IMR-90 (cell line): ENCODE results near the gene ADGRD1. TPM values are rescaled to one million over a fixed set of nuclear protein-coding genes. Genes with fewer than 3 reads are reported as not detected.

Experiments used
- ATAC-seq: fragments of 200-7000 bp; cut with Tn5 transposase; 2 replicates; pipeline ENCODE4 v1.9.1; 2020; ENCODE audit warnings: low read depth, mild to moderate bottlenecking, moderate library complexity
- BruUV-seq: library from RNA; stranded (reverse); fragments of 400-500 nt; replicated peaks from 2 replicates; lab custom pipeline; 2021; lab: Mats Ljungman, UMichigan
- CTCF ChIA-PET: fragments of 300-600 bp; formaldehyde crosslinking; extraction: SDS; loops from one replicate; lab custom pipeline; 2021; ENCODE audit warnings: antibody characterized with exemption; lab: Yijun Ruan, JAX
- POLR2A ChIA-PET: fragments of 300-600 bp; sonication (Branson Sonifier 250); formaldehyde crosslinking; loops from one replicate; lab custom pipeline; 2022; ENCODE audit warnings: antibody characterized with exemption; ENCODE audit not compliant: unreplicated experiment; lab: Charles Lee
- DNase-seq: peaks from one replicate; pipeline ENCODE4 v3.0.0; 2013
- H2AFZ ChIP-seq: replicated peaks from 2 replicates; pipeline ENCODE3; 2013; ENCODE audit warnings: low read length, mild to moderate bottlenecking; ENCODE audit not compliant: poor library complexity
- H2AK5ac ChIP-seq: 2 replicates; pipeline ENCODE4 v1.6.1; 2013; ENCODE audit warnings: low read depth, low read length, inconsistent platforms
- H2AK9ac ChIP-seq: replicated peaks from 2 replicates; pipeline ENCODE3; 2013; ENCODE audit warnings: mild to moderate bottlenecking, low read depth, low read length, moderate library complexity; ENCODE audit not compliant: poor library complexity
- H2BK120ac ChIP-seq: 2 replicates; pipeline ENCODE4 v1.6.1; 2013; ENCODE audit warnings: low read depth, low read length, inconsistent platforms
- H2BK15ac ChIP-seq: 3 replicates; pipeline ENCODE4 v1.6.1; 2013; ENCODE audit warnings: low read depth, low read length, inconsistent platforms
- H2BK20ac ChIP-seq: 2 replicates; pipeline ENCODE4 v1.6.1; 2013; ENCODE audit warnings: low read depth, mild to moderate bottlenecking, inconsistent platforms, low read length, moderate library complexity
- H2BK5ac ChIP-seq: 2 replicates; pipeline ENCODE4 v1.6.1; 2013; ENCODE audit warnings: mild to moderate bottlenecking, low read depth, low read length, inconsistent platforms; ENCODE audit not compliant: poor library complexity, severe bottlenecking
- H3K14ac ChIP-seq: replicated peaks from 2 replicates; pipeline ENCODE4 v1.6.1; 2013; ENCODE audit warnings: low read depth, low read length, inconsistent platforms
- H3K18ac ChIP-seq: 2 replicates; pipeline ENCODE4 v1.6.1; 2013; ENCODE audit warnings: low read depth, low read length, control low read depth
- H3K23ac ChIP-seq: 2 replicates; pipeline ENCODE4 v1.6.1; 2013; ENCODE audit warnings: low read depth, low read length, inconsistent platforms
- H3K27ac ChIP-seq: 2 replicates; pipeline ENCODE4 v1.5.1; 2013; ENCODE audit warnings: mild to moderate bottlenecking, control low read depth, low read length; ENCODE audit not compliant: insufficient read depth
- H3K27me3 ChIP-seq: 2 replicates; pipeline ENCODE4 v1.6.1; 2013; ENCODE audit warnings: low read length; ENCODE audit not compliant: control insufficient read depth, insufficient read depth
- H3K36me3 ChIP-seq: 2 replicates; pipeline ENCODE4 v1.6.1; 2013; ENCODE audit warnings: low read length, mixed read lengths; ENCODE audit not compliant: control insufficient read depth, insufficient read depth
- H3K4ac ChIP-seq: 2 replicates; pipeline ENCODE4 v1.6.1; 2013; ENCODE audit warnings: low read depth, low read length, inconsistent platforms
- H3K4me1 ChIP-seq: 2 replicates; pipeline ENCODE4 v1.6.1; 2013; ENCODE audit warnings: low read length, mixed read lengths; ENCODE audit not compliant: control insufficient read depth, insufficient read depth
- H3K4me2 ChIP-seq: 2 replicates; pipeline ENCODE4 v1.6.1; 2013; ENCODE audit warnings: low read depth, mild to moderate bottlenecking, control low read depth, low read length, moderate library complexity
- H3K4me3 ChIP-seq: 2 replicates; pipeline ENCODE4 v1.5.1; 2013; ENCODE audit warnings: low read depth, mild to moderate bottlenecking, control low read depth, low read length, moderate library complexity; ENCODE audit not compliant: insufficient read depth
- H3K56ac ChIP-seq: 2 replicates; pipeline ENCODE4 v1.6.1; 2013; ENCODE audit warnings: low read length, inconsistent platforms; ENCODE audit not compliant: insufficient read depth; ENCODE audit errors: extremely low read depth
- H3K79me1 ChIP-seq, 2 experiments: 2 replicates each; pipeline ENCODE4 v1.6.1; 2013; ENCODE audit warnings: low read length in 2 of 2, inconsistent platforms in 1 of 2, low read depth in 1 of 2
- H3K9ac ChIP-seq: 2 replicates; pipeline ENCODE4 v1.6.1; 2013; ENCODE audit warnings: low read depth, low read length, control low read depth
- H3K9me1 ChIP-seq: 2 replicates; pipeline ENCODE4 v1.6.1; 2013; ENCODE audit warnings: low read length, inconsistent platforms; ENCODE audit not compliant: insufficient read depth
- H3K9me3 ChIP-seq: 2 replicates; pipeline ENCODE4 v1.6.1; 2013; ENCODE audit warnings: low read length; ENCODE audit not compliant: control insufficient read depth, insufficient read depth
- H4K20me1 ChIP-seq: 2 replicates; pipeline ENCODE4 v1.6.1; 2013; ENCODE audit warnings: low read length, inconsistent platforms; ENCODE audit not compliant: insufficient read depth
- H4K5ac ChIP-seq: 2 replicates; pipeline ENCODE4 v1.6.1; 2013; ENCODE audit warnings: mild to moderate bottlenecking, low read depth, low read length, control low read depth
- H4K8ac ChIP-seq, 2 experiments: 2 replicates each; pipeline ENCODE4 v1.6.1; 2013; ENCODE audit warnings: low read depth in 2 of 2, low read length in 2 of 2, control low read depth in 1 of 2, inconsistent platforms in 1 of 2
- H4K91ac ChIP-seq: 2 replicates; pipeline ENCODE4 v1.6.1; 2013; ENCODE audit warnings: low read depth, low read length, inconsistent platforms; ENCODE audit not compliant: insufficient read depth
- RCOR1 ChIP-seq: IDR thresholded peaks from 2 replicates; pipeline ENCODE4 v1.6.1; 2012; ENCODE audit warnings: mild to moderate bottlenecking, low read length, improper control_type of control experiment; ENCODE audit not compliant: insufficient replicate concordance
- whole genome bisulfite sequencing, 2 experiments: methylation state at CpG; one replicate each; pipeline versions ENCODE4 v1.1.5 to v1.1.7; 2013; ENCODE audit warnings: missing lambda C conversion rate in 2 of 2; ENCODE audit not compliant: insufficient read length in 1 of 2; ENCODE audit errors: extremely low coverage in 2 of 2; 5-methylcytosine and 5-hydroxymethylcytosine counted together
- dilution Hi-C: fragments of 300-500 bp; cut with HindIII; formaldehyde crosslinking; loops from one replicate; pipeline ENCODE4 v1.14.3; 2018; ENCODE audit warnings: low sequenced_read_pairs; ENCODE audit not compliant: unreplicated experiment
- in situ Hi-C: fragments of 300-500 bp; cut with MboI; formaldehyde crosslinking; loops from 3 replicates; pipeline ENCODE4 v1.14.3; 2019; ENCODE audit warnings: low sequenced_read_pairs, inconsistent platforms, mixed read lengths
- intact Hi-C: fragments of 100-400 bp; cut with micrococcal nuclease; formaldehyde crosslinking; loops from 2 replicates; pipeline ENCODE4 v1.10.0; 2022
- polyA plus RNA-seq, 3 experiments: library from polyadenylated mRNA; depleted of rRNA; stranded (reverse); fragments of >200 nt; gene quantifications; 2 replicates each; pipeline ENCODE4 v1.2.3, GENCODE V29; 2012; ENCODE audit warnings: low replicate concordance in 1 of 3
- total RNA-seq: library from RNA; depleted of rRNA; stranded (reverse); fragments of >200 nt; gene quantifications from 2 replicates; pipeline ENCODE4 v1.2.3, GENCODE V29; 2012

ADGRD1 gene
- total and polyA plus RNA-seq, 2 of the 4 experiments (the other 2 are of a cell fraction): not detected

DNA sequence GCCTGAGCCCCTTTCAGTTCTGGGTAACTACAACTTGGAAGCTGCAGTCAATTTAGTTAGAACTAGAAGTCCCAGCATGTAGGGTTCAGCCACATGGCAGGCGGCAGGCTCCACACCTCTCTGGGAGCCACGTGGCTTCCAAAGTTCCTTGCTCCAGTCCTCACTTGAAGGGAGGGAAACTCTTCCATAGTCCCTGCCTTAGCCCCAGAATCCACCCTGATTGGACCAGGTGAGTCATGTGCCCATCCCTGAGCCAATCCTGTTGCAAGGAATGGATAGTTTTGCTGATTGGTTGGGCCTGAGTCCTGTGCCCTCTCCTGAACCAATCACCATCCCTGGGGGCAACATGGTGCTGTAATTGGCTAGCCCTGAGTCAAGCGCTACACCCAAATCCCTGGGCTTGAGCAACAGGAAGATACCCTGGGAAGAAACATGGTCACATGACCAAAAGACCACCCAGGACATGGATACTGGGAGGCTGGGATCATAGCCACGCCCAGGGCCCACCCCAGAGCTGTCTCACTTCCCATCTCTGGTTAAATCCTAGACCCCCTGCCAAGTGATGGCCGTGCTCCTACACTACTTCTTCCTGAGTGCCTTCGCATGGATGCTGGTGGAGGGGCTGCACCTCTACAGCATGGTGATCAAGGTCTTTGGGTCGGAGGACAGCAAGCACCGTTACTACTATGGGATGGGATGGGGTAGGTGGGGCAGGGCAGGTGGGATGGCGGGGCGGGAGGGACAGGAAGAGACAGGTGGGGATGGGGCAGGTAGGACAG, 154.7 kb downstream of the ADGRD1 start:
- Histone ChIP-seq H3K4ac (no peak overlapping the region), H2BK15ac (no peak overlapping the region), H4K8ac (no peak overlapping the region), H4K5ac (no peak overlapping the region), H3K79me1 (no peaks in the 10 kb centered on the region), H3K4me2 (no peak overlapping the region), H2BK5ac (no peak overlapping the region), H3K27ac (no peak overlapping the region), H2AFZ (no peak overlapping the region), H3K27me3 (no peaks in the 10 kb centered on the region), H4K20me1 (no peaks in the 10 kb centered on the region), H3K23ac (no peak overlapping the region), H3K9me1 (no peaks in the 10 kb centered on the region), H2BK20ac (no peak overlapping the region), H2AK5ac (no peak overlapping the region), H3K9me3 (peaks cover 30% of the 10 kb centered on the region), H2AK9ac (no peak overlapping the region), H3K56ac (no peak overlapping the region), H3K4me3 (no peak overlapping the region), H3K18ac (no peak overlapping the region), H3K9ac (no peak overlapping the region), H3K4me1 (no peaks in the 10 kb centered on the region), H3K14ac (no peak overlapping the region), H3K36me3 (no peaks in the 10 kb centered on the region), H2BK120ac (no peak overlapping the region), H4K91ac (no peak overlapping the region)
- DNase-seq (no peak), ATAC-seq (no peak)
- dilution Hi-C loops: no loop called here
- no peak for TF ChIP-seq RCOR1
- intact Hi-C loops: no loop called here
- in situ Hi-C loops: loop anchor here (25.0 kb wide), 1 partner anchor 729 kb away; the partner anchor contains the start of gene MMP17
- WGBS, 2 experiments: 80% methylated on average over 1 of the region's 10 CpGs; no CpG with 5 or more reads in 1 of the 2 experiments
- ChIA-PET CTCF (no interaction called here), POLR2A (no interaction called here)
- BruUV-seq: no TSS peak
